Endometrial microvascular endothelial cells (primary cell): ENCODE results near the gene TBRG1. TPM values are rescaled to one million over a fixed set of nuclear protein-coding genes. Genes with fewer than 3 reads are reported as not detected.
"Not testable (repeated sequence)": the region's sequence is repeated elsewhere in the genome, so short reads cannot be mapped to it uniquely, and the experiment has no call there.

ENCODE experiments used
- in situ Hi-C: cut with HindIII; loops from 2 replicates; pipeline ENCODE4 v1.10.0; 2017; ENCODE audit warnings: low sequenced_read_pairs, low pct_unique_long_range_greater_than_20kb; ENCODE audit errors: inconsistent ontology term
- total RNA-seq: library from RNA; depleted of rRNA; stranded (reverse); fragments of >200 nt; gene quantifications from one replicate; pipeline ENCODE4 v1.2.3, GENCODE V29; 2015; ENCODE audit errors: inconsistent ontology term

TBRG1 gene
- 20.0 TPM for total RNA-seq

- in situ Hi-C loops = no loop called here
These were observed at the start of gene TBRG1 for GRCh38 chr11:124622531-124623451. TSS of gene TBRG1 (plus strand) at chr11:124622864. CDS start at chr11:124623084, 220 bp downstream.

- in situ Hi-C loops = no loop called here
These were observed 44.8 kb upstream of the TBRG1 start for GRCh38 chr11:124577716-124578427.

- in situ Hi-C loops = no loop called here
These were observed 43.9 kb upstream of the TBRG1 start for GRCh38 chr11:124578761-124579160.

GRCh38 chr11:124581817-124582216 is 40.8 kb upstream of the TBRG1 start:
- in situ Hi-C loops = no loop called here

- in situ Hi-C loops = no loop called here
These were observed 40.1 kb upstream of the TBRG1 start for GRCh38 chr11:124582565-124582964.

GRCh38 chr11:124583781-124584180 is 38.9 kb upstream of the TBRG1 start:
- in situ Hi-C loops = no loop called here

GRCh38 chr11:124584681-124585372 is 37.8 kb upstream of the TBRG1 start:
- in situ Hi-C loops = no loop called here

GRCh38 chr11:124586238-124586860 is 36.3 kb upstream of the TBRG1 start:
- in situ Hi-C loops = no loop called here

GRCh38 chr11:124591430-124591829 is 31.2 kb upstream of the TBRG1 start:
- in situ Hi-C loops = no loop called here

- in situ Hi-C loops = no loop called here
These were observed 30.0 kb upstream of the TBRG1 start for GRCh38 chr11:124592627-124593026.

- in situ Hi-C loops = no loop called here
These were observed 27.4 kb upstream of the TBRG1 start for GRCh38 chr11:124595302-124595701.

GRCh38 chr11:124597626-124598025 is 25.0 kb upstream of the TBRG1 start:
- in situ Hi-C loops = no loop called here

GRCh38 chr11:124600621-124601320 is 21.9 kb upstream of the TBRG1 start:
- in situ Hi-C loops = no loop called here

- in situ Hi-C loops = no loop called here
These were observed 20.5 kb upstream of the TBRG1 start for GRCh38 chr11:124602193-124602592.

- in situ Hi-C loops = not testable (repeated sequence)
These were observed 19.9 kb upstream of the TBRG1 start for GRCh38 chr11:124602723-124603122.

GRCh38 chr11:124605719-124606118 is 16.9 kb upstream of the TBRG1 start:
- in situ Hi-C loops = no loop called here

- in situ Hi-C loops = no loop called here
These were observed 14.5 kb upstream of the TBRG1 start for GRCh38 chr11:124608147-124608546.

- in situ Hi-C loops = no loop called here
These were observed 12.4 kb upstream of the TBRG1 start for GRCh38 chr11:124610295-124610694.
